GM11168 (cell line): ENCODE data around the gene USF1.
"Not testable (repeated sequence)": the region's sequence is repeated elsewhere in the genome, so short reads cannot be mapped to it uniquely, and the experiment has no call there.

Source experiments
- in situ Hi-C: fragments of 300-500 bp; cut with MboI; formaldehyde crosslinking; loops from one replicate; pipeline ENCODE4 v1.12.0; 2022; ENCODE audit warnings: low sequenced_read_pairs; ENCODE audit not compliant: unreplicated experiment

USF1 gene

DNA sequence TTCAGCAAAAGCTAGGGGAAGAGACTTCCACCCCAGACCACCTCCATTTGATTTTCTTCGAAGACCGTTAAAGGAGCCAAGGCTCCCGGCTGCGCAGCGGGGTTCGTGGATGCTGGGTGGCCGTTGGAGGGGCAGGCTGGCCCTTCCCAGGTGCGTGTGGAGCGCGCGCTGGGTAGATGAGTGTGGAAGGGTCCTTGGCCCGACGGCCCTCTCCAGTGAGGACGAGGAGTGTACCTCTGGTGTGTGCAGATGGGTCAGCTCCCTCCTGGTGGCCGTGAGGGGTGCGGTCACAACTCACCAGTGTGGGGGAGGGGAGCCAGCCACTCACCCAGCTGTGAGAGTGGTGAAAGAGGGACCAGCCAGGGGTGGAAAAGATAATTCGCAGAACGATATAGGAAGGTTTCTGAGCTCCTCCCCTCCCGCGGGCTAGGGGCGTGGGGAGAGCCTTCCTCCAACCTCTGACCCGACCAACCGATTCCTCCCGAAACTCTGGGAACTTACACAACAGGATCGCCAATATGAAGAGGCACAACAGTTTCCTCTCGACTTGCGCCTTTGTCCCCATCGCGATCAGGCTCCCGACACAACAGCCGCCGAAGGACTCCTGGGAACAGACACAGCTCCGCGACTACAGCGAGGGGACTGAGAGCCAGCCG lies 25.1 kb downstream of the USF1 start, which contains the start of gene F11R:
F11R (minus strand) TSS at position 644 of the 656 bp plus-strand sequence; CDS start at position 565, 79 bp downstream.
- in situ Hi-C loops = no loop called here

DNA sequence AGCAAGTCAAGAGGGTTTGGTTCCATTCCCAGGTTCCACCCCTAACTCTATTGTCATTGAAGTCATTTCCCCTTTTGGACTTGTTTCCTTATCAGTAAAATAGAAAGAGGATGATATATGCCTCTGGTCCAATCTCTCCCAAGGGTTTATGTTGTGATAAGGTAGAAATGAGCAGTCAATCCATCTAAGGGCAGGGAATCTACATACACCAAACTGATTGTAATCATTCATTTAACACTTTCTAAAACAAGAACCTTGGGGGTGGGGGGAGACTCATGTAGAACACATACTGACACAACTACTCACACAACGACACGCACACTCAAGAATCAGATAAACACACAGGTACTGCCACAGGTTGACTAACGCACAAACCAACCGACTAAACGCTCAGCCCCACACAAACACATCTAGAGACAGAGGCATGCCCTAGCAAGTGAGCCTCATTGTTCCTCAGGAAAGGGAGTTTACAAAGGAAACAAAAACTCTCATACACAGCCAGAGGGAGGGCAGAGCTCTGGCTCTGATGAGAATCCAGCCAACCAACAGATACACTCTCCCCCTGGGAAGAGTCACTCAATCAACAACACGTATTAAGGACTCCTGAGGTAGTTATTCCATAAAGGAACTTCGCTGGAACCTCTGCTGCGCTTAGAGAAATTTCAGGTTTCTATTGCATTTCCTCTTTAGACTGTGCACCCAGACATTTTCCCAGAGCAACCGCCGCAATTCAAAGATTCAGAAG lies 25.9 kb downstream of the USF1 start:
- in situ Hi-C loops = no loop called here

DNA sequence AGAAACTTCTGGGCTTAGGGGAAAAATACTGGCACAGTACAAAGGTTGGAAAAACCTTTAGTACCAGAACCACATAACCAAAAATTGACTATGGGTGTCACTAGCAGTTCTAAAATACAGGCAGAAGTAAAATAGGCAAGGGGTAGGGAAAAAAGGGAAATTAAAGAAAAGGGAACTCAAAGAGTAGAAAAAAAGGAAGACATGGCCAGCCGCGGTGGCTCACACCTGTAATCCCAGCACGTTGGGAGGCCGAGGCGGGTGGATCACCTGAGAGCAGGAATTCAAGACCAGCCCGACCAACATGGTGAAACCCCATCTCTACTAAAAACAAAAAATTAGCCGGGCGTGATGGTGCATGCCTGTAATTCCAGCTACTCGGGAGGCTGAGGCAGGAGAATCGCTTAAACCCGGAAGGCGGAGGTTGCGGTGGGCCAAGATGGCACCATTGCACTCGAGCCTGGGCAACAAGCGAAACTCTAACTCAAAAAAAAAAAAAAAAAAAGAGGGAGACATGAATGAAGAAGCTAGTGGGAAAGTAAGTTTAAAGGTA lies 26.6 kb downstream of the USF1 start:
- in situ Hi-C loops = not testable (repeated sequence)

DNA sequence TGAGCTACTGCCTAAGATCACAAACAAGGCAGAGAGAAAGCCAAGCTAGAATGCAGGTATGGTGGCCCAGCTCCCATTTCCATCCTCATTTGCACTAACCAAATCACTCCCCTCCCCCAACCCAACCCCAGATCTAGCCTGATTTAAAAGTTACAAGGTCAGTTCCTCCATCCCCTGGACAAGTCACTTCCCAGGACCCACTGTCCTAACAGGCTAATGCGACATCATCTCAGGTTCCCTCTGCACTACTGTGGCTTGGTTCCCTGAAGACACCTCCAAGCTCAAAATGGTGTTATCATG lies 27.2 kb downstream of the USF1 start:
- in situ Hi-C loops = no loop called here

DNA sequence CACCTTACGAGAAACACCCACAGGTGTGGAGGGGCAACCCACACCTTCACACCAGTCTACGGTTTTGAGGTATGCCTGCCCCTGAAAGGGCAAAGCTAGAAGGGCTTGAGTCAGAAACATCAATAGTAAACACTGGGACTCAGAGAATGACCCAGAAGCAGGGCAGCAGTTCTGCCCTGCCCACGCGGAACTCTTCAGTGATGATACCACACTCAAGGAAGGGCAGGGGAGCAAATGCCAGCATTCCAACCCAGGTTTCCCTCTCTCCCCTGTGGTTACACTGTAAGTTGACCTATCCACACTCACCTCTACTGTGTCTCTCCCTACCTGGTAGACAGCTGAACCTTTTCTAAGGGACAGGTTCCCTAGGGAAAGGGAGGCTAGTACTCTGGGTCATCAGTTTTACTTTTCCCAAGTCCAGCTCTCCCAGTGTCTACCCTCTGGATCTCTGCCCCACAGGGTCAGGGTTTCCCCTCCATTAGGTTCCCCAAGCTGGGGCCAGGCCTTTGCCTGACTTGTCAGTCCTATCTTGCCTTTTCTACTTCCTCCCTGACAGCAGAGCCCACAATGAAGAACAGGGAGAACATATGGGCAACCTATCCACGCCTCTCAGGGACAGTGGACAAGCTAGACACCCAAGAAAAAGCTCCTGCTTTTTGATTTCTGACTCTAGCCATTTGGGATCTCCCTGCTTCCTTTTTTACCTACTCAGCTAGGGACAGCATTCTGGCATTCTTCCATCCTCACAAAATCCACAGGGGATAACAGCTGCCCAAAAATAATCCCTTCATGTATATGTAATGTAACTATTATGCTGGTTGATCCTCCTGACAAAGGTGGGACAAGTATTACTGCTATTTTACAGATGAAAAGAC lies 27.8 kb downstream of the USF1 start:
- in situ Hi-C loops = no loop called here

DNA sequence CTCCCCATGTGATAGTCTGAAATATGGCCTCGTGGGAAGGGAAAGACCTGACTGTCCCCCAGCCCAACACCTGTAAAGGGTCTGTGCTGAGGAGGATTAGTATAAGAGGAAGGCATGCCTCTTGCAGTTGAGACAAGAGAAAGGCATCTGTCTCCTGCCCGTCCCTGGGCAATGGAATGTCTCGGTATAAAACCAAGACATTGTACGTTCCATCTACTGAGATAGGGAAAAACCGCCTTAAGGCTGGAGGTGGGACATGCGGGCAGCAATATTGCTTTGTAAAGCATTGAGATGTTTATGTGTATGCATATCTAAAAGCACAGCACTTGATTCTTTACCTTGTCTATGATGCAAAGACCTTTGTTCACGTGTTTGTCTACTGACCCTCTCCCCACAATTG lies 28.6 kb downstream of the USF1 start:
- in situ Hi-C loops = not testable (repeated sequence)

DNA sequence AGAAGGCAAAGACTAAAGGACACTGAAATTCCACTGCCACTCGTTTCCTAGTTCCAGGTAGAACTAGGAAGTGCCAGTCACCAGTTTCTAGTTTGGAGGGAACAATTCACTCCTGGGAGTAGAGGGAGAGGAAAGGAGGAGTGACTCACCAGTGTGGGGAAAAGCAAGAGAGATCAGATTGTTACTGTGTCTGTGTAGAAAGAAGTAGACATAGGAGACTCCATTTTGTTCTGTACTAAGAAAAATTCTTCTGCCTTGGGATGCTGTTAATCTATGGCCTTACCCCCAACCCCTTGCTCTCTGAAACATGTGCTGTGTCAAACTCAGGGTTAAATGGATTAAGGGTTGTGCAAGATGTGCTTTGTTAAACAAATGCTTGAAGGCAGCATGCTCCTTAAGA lies 29.1 kb downstream of the USF1 start:
- in situ Hi-C loops = not testable (repeated sequence)

DNA sequence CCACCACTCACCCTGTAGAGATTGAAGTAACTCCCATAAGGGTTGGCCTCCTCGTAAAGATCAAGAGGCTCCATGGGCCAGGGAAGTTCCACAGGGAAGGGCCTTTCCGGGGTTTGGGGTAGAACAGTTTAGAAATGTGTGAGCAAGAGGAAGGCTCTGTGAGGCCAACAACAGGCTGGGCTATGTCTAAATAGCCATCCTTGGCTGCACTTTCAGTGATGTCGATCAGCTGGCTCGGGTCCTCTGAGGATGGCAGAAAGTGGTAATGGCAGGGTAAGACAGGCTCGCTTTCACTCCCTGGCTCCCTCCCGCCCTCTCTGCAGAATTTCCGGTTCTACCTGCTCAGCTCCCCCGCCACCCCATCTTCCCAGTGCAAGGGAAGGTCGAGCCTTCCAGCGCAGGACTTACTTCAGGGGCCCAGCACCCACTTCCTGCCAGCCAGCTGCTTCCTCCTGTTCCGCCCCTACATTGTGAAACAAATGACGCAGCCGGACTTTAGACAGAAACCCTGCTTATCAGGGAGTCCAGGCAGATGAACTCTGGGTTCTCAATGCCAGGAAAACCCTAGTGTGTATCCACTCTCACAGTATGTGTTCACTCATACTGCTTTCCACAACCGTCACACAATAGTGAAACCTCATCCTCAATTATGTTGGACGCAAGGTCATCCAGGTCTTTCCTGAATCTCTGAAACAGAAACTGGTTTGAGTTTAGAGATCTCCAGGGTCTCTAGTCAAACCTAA lies 32.1 kb downstream of the USF1 start:
- in situ Hi-C loops = no loop called here

DNA sequence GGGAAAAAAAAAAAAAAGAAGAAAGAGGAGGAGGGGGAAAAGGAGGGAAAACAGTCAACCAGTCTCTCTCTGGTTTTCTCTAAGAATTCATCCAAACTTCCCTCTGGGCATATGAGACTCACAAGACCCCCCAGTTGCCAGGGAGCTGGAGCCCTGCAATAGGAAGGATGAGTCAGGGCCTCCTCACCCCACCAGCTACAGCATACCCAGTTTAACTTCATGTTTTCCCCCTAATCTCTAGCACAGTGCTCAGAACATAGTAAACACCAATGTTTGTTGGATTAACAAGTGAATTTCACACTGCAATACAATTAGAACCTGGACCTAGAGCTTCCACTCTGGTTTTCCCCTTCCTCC lies 32.7 kb downstream of the USF1 start:
- in situ Hi-C loops = no loop called here

DNA sequence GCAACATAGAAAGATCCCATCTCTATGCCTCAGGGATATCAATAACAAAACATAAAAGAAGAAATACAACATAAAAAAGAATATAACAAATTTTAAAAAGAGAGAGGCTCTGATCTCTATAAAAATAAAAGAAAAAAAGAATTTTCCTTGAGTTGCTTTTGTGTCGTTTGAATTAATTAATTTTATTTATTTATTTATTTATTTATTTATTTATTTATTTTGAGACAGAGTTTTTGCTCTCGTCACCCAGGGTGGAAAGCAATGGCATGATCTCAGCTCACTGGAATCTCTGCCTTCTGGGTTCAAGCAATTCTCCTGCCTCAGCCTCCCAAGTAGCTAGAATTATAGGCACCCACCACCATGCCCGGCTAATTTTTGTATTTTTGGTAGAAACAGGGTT lies 33.4 kb downstream of the USF1 start:
- in situ Hi-C loops = no loop called here

DNA sequence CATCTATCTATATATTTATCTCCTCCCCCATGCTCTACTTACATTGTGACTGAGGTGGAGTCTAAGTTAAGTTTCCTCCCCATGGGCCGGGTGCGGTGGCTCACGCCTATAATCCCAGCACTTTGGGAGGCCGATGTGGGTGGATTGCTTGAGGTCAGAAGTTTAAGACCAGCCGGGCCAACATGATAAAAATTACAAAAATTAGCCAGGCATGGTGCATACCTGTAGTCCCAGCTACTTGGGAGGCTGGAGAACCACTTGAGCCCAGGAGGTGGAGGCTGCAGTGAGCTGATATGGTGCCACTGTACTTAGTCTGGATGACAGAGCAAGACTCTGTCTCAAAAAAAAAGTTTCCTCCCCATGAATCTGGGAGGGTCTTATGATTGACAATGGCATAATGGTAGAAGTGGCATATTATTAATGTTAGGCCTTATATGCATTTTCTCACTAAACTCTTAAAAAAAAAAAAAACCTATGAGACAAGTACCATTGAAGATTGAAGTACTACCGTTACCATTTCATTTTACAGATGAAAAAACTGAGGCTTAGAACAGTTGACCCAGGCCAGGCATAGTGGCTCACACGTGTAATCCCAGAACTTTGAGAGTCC lies 36.1 kb downstream of the USF1 start:
- in situ Hi-C loops = no loop called here

DNA sequence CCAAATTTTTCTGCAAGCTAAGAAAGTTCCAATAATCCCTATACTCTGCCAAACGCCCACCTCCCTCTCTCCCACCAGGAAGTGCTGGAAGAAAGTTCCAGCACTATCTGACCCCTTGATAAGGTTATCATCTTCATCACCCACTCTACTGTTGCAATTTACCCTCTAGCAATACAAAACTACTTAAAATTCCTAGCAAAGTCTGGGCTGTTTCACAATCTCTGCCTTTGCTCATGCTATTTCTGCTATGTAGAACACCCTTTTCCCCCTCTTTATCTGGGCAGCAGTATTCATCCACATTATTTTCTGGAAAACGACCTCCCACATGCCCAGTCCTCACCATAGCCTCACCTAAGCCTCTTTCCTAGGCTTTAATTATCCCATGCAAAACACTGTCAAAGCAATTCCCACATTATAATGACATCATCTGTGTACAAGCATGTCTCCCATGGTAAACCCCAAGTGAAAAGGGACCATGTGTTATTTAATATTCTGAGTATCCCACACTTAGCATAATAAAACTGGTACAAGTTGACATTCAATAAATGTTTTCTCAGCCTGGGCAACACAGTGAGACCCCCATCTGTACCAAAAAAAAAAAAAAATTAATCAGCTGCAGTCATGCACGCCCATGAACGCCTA lies 36.8 kb downstream of the USF1 start:
- in situ Hi-C loops = no loop called here

DNA sequence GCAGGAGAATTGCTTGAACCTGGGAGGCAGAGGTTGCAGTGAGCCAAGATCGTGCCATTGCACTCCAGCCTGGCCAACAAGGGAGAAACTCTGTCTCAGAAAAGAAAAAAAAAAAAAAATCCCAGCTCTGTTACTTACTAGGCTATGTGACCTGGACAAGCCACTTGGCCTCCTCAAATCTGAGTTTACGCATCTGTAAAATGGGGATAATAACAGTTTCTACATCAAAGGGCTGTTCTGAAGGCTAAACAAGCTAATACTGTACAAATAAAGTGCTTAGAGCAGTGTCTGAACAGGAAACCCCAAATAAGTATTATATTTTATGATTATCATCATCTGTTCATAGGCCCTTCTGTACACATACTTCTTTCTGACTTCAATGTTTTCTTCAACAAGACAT lies 38.4 kb downstream of the USF1 start:
- in situ Hi-C loops = no loop called here

DNA sequence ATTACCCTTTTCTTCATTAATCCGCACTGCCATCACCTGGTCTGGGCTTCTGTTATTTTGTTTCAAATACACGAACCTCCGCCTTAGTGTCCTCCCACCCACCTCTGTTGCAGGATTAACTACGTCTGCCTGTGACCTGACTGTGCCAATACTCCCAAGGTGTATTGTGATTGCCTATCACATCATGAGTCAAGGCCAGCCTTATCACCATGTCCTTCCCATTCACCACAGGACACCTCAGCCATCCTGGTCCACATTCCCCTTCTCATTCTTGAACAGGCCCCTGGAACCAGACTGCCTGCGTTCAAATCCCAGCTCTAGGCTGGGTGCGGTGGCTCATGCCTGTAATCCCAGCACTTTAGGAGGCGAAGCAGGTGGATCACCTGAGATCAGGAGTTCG lies 39.2 kb downstream of the USF1 start:
- in situ Hi-C loops = no loop called here

DNA sequence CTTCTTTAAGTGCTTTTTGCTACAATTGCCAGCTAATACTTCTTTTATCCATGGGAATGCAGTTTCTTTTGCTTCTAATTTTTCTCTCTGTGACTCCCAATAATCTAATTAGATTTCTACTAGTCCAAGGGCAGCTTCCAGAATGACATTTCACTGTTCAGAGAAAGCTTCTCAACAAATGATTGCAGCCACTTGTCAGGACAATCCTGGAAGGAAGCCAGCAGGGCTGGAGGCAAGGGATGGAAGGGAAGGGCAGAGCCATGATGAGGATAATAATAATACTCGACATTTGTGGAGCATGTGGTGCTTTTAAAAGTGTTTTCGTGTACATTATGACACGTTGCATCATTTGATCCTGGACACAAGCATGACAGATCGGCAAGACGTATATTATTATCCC lies 44.3 kb downstream of the USF1 start:
- in situ Hi-C loops = no loop called here

DNA sequence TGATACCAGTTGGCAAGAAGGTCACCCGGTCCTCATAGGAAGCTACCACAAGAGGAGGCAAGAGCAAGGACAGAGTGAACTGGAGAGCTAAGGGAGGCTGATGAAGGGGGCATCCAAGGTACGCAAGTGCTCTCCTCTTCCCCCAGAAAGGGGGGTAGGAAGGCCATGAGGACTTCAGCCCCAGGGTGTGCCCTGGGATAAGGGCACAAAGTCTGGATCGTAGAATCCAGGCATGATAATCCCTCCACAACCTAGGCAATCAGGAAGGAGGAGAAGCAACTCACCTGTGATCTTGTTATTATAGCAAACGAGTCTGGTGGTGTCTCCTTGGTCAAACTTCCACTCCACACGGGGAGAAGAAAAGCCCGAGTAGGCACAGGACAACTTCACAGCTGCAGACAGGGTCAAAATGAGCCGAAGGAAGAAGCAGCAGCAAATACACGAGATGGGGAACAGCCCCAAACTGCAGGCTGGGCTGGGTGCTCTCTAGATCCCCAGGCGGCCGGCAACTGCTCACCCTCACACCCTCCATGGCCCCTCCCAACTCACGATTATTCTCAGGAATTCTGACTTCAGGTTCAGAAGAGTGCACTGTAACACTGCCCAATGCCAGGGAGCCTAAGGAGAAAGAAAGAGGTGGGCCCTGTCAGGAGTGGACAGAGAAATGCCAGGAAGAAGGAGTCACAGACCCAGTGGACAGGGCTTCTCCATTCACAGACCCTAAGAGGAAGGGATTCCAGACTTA lies 44.9 kb downstream of the USF1 start:
- in situ Hi-C loops = no loop called here

DNA sequence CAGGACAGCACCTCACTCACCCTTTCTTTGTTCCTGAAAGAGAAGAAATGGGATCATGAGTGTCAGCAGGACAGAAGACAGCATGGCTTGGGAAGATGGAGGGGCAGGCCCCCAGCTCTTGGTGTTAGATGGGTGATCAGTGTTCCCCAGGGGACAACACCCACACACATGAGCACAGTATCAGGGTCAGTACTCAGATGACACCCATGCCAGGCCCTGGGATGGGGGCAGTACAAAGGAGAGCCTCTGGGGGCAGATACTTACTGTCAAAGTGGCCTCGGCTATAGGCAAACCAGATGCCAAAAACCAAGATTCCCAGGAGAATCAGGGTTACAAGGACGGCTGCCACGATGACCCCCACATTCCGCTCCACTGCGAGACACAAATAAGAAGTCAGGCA lies 46.4 kb downstream of the USF1 start:
- in situ Hi-C loops = no loop called here

DNA sequence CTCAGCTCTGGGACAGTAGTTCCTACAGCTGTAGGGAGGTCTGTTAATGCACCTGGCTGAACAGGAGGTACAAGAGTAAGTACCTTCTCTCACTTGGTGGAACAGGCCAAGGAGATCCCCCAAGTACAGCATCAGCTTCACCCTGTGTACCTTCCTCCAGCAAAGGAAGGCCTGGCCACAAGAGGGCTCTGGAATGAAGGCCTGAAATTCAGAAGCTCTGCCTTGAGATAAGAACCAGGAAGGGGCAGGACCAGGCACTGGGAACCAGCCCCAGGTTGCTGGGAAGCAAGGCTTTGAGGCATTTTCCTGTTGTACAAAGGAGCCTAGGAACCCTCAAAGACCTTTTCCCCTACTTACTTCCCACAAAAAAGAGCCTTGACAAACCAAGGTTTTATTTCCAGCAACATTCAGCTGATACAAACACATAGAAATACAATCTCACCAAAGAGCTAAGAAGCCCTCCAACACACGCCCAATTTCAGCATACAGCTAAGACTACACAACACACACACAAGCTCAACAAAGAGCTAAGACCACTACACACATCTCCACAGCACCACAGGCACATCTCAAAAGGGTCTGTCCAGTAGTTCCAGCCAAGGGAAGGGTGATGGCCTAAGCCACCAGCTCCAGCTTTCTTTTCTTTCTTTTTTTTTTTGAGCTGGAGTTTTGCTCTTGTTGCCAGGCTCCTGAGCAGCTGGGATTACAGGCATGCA lies 48.3 kb downstream of the USF1 start:
- in situ Hi-C loops = no loop called here
